Type B pancreatic cell (in vitro differentiated cells): ENCODE results near the gene MKNK2. TPM values are rescaled to one million over a fixed set of nuclear protein-coding genes. Genes with fewer than 3 reads are reported as not detected.
A peak's percentile ranks its signal among the peaks of the same experiment; 100 is the strongest.

Experiments used
- DNase-seq: peaks from one replicate; pipeline ENCODE4 v3.0.0; 2021; ENCODE audit warnings: mixed read lengths; ENCODE audit not compliant: unreplicated experiment; ENCODE audit errors: extremely low spot score
- H3K27ac Mint-ChIP-seq: 2 replicates; pipeline ENCODE4 v1.8.0; 2021; ENCODE audit warnings: mild to moderate bottlenecking, mixed read lengths
- H3K27me3 Mint-ChIP-seq: 2 replicates; pipeline ENCODE4 v1.8.0; 2021; ENCODE audit warnings: mixed read lengths
- H3K36me3 Mint-ChIP-seq: 2 replicates; pipeline ENCODE4 v1.8.0; 2021; ENCODE audit warnings: mixed read lengths
- H3K4me1 Mint-ChIP-seq: one replicate; pipeline ENCODE4 v1.8.0; 2021; ENCODE audit warnings: mixed read lengths; ENCODE audit not compliant: unreplicated experiment
- H3K4me3 Mint-ChIP-seq: 2 replicates; pipeline ENCODE4 v1.8.0; 2021; ENCODE audit warnings: mild to moderate bottlenecking, mixed read lengths
- H3K9me3 Mint-ChIP-seq: 2 replicates; pipeline ENCODE4 v1.8.0; 2021; ENCODE audit warnings: mixed read lengths
- total RNA-seq: library from RNA; stranded (reverse); gene quantifications from 2 replicates; pipeline ENCODE4 v1.2.1, GENCODE V29; 2021; ENCODE audit warnings: low replicate concordance
- TF ChIP-seq, protein P1 (sequence below): fragments of 200-600 bp; sonication (generic); conservative IDR thresholded peaks from 2 replicates; pipeline ENCODE4 v1.5.0; 2021; ENCODE audit warnings: antibody characterized with exemption, mild to moderate bottlenecking

MKNK2 gene
- total RNA-seq, 1 donor from 2014 or later, result 118 TPM

DNA sequence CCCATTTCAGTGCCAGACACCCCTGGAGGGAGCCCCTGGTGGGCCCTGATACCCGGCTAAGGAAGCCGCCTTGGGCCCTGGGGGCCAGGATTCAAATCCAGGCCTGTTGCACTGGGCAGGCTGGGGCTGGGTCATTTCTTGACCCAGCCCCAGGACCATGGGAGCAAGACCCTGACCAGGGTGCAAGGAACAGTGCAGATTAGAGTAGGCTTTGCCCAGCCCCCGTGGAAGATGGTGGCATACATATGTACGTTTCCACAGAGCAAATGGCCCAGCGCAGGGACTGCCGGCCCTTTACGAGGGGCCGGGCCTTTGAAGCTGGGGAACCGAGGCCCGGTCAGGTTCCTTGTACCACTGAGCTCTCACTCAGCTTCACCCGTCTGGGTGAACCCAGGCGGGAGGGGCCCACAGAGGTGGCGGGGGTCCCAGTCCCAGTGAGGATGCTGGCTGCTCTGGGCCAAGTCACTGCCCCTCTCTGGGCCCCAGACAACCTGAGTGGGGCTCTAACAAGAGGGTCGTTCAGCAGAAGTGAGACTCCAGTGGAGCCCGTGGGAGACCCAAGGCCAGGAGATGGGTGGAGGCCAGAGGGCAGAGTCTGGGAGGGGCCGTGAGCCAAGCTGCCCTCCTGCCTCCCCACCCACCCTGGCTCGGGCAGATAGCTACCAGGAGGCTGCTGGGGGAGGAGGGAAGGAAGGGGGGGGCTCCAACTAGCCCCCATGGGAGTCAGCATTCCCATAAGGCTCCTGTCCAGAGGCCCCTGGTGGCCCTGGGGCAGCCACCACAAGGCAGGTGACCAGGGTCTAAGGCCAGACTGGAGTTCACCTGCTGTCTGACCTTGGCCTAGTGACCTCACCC lies 2.7 kb downstream of the MKNK2 start:
- Mint-ChIP-seq H3K36me3 (no peaks in the 10 kb centered on the region), H3K4me1 (no peaks in the 10 kb centered on the region), H3K4me3 (peak overlapping the region; percentile 68), H3K27ac (no peak overlapping the region), H3K27me3 (no peaks in the 10 kb centered on the region), H3K9me3 (no peaks in the 10 kb centered on the region)
- no peak for DNase-seq
- TF ChIP-seq, protein P1, sequence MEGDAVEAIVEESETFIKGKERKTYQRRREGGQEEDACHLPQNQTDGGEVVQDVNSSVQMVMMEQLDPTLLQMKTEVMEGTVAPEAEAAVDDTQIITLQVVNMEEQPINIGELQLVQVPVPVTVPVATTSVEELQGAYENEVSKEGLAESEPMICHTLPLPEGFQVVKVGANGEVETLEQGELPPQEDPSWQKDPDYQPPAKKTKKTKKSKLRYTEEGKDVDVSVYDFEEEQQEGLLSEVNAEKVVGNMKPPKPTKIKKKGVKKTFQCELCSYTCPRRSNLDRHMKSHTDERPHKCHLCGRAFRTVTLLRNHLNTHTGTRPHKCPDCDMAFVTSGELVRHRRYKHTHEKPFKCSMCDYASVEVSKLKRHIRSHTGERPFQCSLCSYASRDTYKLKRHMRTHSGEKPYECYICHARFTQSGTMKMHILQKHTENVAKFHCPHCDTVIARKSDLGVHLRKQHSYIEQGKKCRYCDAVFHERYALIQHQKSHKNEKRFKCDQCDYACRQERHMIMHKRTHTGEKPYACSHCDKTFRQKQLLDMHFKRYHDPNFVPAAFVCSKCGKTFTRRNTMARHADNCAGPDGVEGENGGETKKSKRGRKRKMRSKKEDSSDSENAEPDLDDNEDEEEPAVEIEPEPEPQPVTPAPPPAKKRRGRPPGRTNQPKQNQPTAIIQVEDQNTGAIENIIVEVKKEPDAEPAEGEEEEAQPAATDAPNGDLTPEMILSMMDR, result no peak

DNA sequence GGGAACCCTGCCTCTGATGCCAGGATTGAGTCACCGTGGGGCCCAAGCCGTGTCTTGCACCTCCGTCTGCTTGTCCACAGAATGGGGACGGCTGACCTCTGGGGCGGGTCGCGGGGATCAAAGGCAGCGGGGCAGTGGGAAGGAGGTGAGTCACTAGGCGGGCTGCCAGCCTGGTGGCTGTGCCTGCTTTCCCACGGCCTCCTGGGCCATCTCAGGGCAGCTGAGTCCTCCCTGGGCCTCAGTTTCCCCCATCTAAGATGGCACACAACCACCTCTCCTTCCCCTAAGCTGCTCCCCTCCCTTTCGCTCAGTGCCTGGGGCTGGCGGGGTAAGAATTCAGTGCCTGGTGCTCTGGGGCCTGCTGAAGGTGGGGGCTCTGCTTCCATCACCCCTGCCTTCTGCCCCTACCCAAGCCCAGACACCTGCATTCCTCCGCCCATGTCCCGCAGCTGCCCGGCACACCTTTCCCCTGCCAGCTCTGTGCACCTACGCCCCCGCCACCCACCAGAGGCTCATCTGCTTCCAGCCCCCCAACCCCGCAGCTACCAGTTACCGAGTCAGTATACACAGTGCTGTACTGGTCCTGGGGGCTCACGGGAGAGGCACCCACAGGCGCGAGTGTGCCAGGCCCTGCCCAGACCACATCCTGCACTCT lies 3.5 kb downstream of the MKNK2 start:
- Mint-ChIP-seq H3K9me3 (no peaks in the 10 kb centered on the region), H3K27ac (no peak overlapping the region), H3K27me3 (no peaks in the 10 kb centered on the region), H3K4me1 (no peaks in the 10 kb centered on the region), H3K36me3 (no peaks in the 10 kb centered on the region), H3K4me3 (no peak overlapping the region)
- TF ChIP-seq, protein P1, result no peak
- no peak for DNase-seq

DNA sequence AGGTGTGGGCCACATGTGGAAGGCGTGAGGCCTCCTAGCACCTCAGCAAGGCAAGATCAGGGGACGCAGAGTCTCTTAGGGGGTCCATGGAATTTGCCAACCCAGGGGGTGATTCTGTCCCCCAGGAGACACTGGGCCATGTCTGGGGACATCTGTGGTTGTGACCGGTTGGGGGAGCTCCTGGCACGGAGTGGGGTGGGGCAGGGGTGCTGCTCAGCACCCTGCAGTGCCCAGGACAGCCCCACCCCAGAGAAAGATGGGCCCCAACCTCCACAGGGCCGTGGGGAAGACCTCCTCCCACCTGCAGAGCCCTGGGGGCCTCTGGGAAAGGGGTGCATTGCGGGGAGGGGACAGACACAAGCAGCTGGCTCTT lies 4.0 kb downstream of the MKNK2 start:
- TF ChIP-seq, protein P1, result no peak
- no peak overlapping the region for H3K27ac Mint-ChIP-seq
- no peaks in the 10 kb centered on the region for H3K9me3 Mint-ChIP-seq
- H3K36me3 Mint-ChIP-seq, result no peaks in the 10 kb centered on the region
- DNase-seq, result no peak
- H3K4me1 Mint-ChIP-seq, result no peaks in the 10 kb centered on the region
- no peak overlapping the region for H3K4me3 Mint-ChIP-seq
- H3K27me3 Mint-ChIP-seq, result no peaks in the 10 kb centered on the region

DNA sequence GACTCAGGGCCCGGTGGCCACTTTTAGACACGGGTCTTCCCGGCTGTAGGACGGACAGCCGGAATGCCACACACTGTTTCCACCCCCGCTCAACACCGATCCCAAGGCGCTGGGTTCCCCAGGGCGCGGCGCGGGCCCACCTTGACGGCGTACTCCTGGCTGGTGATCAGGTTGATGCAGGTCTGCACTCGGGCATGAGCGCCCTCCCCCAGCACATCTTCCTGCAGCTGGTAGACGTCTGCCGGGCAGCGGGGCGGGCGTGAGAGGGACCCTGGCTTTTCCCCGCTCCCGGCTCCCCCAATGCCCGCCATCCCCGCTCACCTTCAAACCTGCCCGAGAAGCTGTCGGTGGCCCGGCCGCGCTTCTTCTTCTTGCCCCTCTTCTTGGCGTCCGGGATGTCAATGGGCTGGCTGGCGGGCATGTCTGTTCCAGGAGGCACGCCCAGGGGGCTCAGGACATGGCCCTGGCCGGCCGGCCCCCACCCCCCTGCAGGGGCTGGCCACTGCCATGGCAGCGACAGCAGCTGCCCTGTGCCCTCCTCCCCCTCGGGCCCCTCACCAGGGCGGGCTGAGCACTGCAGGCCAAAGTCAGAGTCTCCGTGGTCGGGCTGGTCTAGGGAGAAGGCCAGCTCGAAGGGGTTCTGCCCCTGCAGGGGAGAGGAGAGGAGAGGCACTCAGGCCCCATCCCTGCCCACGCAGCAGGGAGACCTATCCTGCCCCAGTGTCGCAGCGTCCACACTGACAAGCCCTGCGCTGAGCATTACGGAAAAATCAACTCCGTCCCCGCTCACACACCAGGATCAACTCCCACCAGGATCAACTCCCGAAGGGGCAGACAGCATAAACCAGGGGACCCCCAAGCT lies 4.8 kb downstream of the MKNK2 start:
- H3K4me3 Mint-ChIP-seq, result no peak overlapping the region
- H3K36me3 Mint-ChIP-seq, result no peaks in the 10 kb centered on the region
- no peak for DNase-seq
- H3K27ac Mint-ChIP-seq, result no peak overlapping the region
- H3K27me3 Mint-ChIP-seq, result no peaks in the 10 kb centered on the region
- no peaks in the 10 kb centered on the region for H3K9me3 Mint-ChIP-seq
- no peaks in the 10 kb centered on the region for H3K4me1 Mint-ChIP-seq
- TF ChIP-seq, protein P1, result no peak

DNA sequence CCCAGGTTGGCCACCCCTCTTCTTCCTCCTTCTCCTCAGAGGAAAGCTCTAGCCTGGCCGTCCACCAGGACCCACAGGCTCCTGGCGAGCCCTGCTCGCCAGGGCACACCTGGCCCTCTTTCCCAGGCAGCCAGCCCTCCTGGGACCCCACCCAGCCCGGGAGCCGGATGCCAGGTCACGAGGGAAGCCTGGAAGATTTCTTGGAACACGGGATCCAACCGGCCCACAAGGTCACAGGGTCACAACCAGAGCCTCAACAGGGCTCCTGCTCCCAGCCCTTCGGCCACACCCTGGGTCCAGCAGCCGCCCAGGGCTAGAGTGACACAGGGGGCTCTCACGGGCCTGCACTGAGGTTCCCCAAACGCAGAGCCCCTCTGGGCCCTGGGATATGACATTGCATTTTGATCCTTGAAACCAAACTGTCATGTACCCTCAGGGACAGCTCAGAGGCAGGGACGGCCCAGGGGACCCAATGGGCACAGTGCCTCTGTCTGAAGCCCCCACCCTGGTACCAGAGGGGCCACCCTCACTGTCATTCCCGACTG lies 5.5 kb downstream of the MKNK2 start:
- Mint-ChIP-seq H3K27ac (no peak overlapping the region), H3K27me3 (no peaks in the 10 kb centered on the region), H3K4me1 (no peaks in the 10 kb centered on the region), H3K36me3 (no peaks in the 10 kb centered on the region), H3K4me3 (no peak overlapping the region), H3K9me3 (no peaks in the 10 kb centered on the region)
- no peak for DNase-seq
- TF ChIP-seq, protein P1, result no peak
